H1 (cell line): ENCODE measurements around the gene PPA2. TPM values are rescaled to one million over a fixed set of nuclear protein-coding genes. Genes with fewer than 3 reads are reported as not detected.

Experiments used
- CTCF ChIA-PET: fragments of 300-600 bp; sonication (Branson Sonifier 250); formaldehyde crosslinking; loops from one replicate; lab custom pipeline; 2021; ENCODE audit not compliant: partially characterized antibody; lab: Charles Lee
- POLR2A ChIA-PET: fragments of 300-600 bp; sonication (Branson Sonifier 250); formaldehyde crosslinking; loops from one replicate; lab custom pipeline; 2021; ENCODE audit warnings: inconsistent platforms; ENCODE audit not compliant: partially characterized antibody; lab: Charles Lee
- DNase-seq, 2 experiments: peaks; one replicate each; pipeline versions ENCODE4 v3.0.0 to v3.0.0-alpha.2; 2010 to 2022; ENCODE audit warnings: low spot score in 2 of 2, low read depth in 1 of 2, mixed read lengths in 1 of 2
- FAIRE-seq: peaks from 2 replicates; lab custom pipeline; 2011; peaks lifted over from hg19 to GRCh38; lab: Jason Lieb, UNC
- H2AFZ ChIP-seq: 2 replicates; pipeline ENCODE4 v1.8.1; 2012; ENCODE audit warnings: low read length, inconsistent platforms
- H2AK5ac ChIP-seq: 2 replicates; pipeline ENCODE4 v1.6.1; 2013; ENCODE audit warnings: low read depth, low read length
- H2BK120ac ChIP-seq: replicated peaks from 2 replicates; pipeline ENCODE3; 2013; ENCODE audit warnings: low read depth, low read length, inconsistent platforms
- H2BK12ac ChIP-seq: 2 replicates; pipeline ENCODE4 v1.6.1; 2013; ENCODE audit warnings: low read depth, low read length
- H2BK15ac ChIP-seq: 2 replicates; pipeline ENCODE4 v1.6.1; 2013; ENCODE audit warnings: low read length
- H2BK20ac ChIP-seq: 2 replicates; pipeline ENCODE4 v1.6.1; 2013; ENCODE audit warnings: low read length
- H2BK5ac ChIP-seq: 2 replicates; pipeline ENCODE4 v1.6.1; 2013; ENCODE audit warnings: low read depth, low read length
- H3K14ac ChIP-seq: 2 replicates; pipeline ENCODE4 v1.6.1; 2013; ENCODE audit warnings: inconsistent platforms; ENCODE audit not compliant: insufficient read length
- H3K18ac ChIP-seq: 2 replicates; pipeline ENCODE4 v1.6.1; 2013; ENCODE audit warnings: low read length; ENCODE audit errors: extremely low read depth
- H3K23ac ChIP-seq: 2 replicates; pipeline ENCODE4 v1.6.1; 2013; ENCODE audit warnings: inconsistent platforms; ENCODE audit not compliant: insufficient read length
- H3K23me2 ChIP-seq: 2 replicates; pipeline ENCODE4 v1.6.1; 2013; ENCODE audit warnings: low read depth, low read length
- H3K27ac ChIP-seq: 2 replicates; pipeline ENCODE4 v1.6.1; 2011; ENCODE audit warnings: low read depth, low read length, inconsistent platforms
- H3K27me3 ChIP-seq, 4 experiments: replicated peaks in 1 of 4; 1 replicate in 1 of 4; 2 replicates in 3 of 4; pipeline versions ENCODE4 v1.6.1 to v1.8.1; 2011 to 2013; ENCODE audit warnings: low read length in 3 of 4, mild to moderate bottlenecking in 3 of 4, inconsistent platforms in 2 of 4, mixed read lengths in 2 of 4, moderate library complexity in 1 of 4; ENCODE audit not compliant: control insufficient read depth in 3 of 4, insufficient read depth in 3 of 4; ENCODE audit errors: extremely low read depth in 1 of 4
- H3K36me3 ChIP-seq, 4 experiments: 2 replicates each; pipeline versions ENCODE4 v1.6.1 to v1.8.1; 2011 to 2013; ENCODE audit warnings: mild to moderate bottlenecking in 4 of 4, low read length in 3 of 4, moderate library complexity in 2 of 4, control low read depth in 1 of 4, inconsistent platforms in 1 of 4; ENCODE audit not compliant: insufficient read depth in 4 of 4, control insufficient read depth in 2 of 4
- H3K4ac ChIP-seq: replicated peaks from 2 replicates; pipeline ENCODE3; 2013; ENCODE audit warnings: low read length, low read depth, mixed read lengths, inconsistent platforms; ENCODE audit not compliant: insufficient read length
- H3K4me1 ChIP-seq, 4 experiments: replicated peaks in 1 of 4; 1 replicate in 1 of 4; 2 replicates in 3 of 4; pipeline versions ENCODE4 v1.6.1 to v1.8.1; 2011 to 2013; ENCODE audit warnings: low read length in 3 of 4, inconsistent platforms in 2 of 4, mixed read lengths in 1 of 4; ENCODE audit not compliant: insufficient read depth in 4 of 4, control insufficient read depth in 3 of 4
- H3K4me2 ChIP-seq, 2 experiments: 2 replicates each; pipeline versions ENCODE4 v1.6.1 to v1.8.1; 2011 to 2013; ENCODE audit warnings: low read depth in 2 of 2, low read length in 2 of 2, control low read depth in 1 of 2, inconsistent platforms in 1 of 2, mild to moderate bottlenecking in 1 of 2; ENCODE audit not compliant: insufficient read depth in 1 of 2
- H3K4me3 ChIP-seq, 4 experiments: fragments of 200-600, 300-600 bp in 1 of 4; sonication (generic), shearing (Covaris generic), sonication (Bioruptor Twin) in 1 of 4; 2 replicates each; pipeline versions ENCODE4 v1.5.1 to v1.8.1; 2011 to 2016; ENCODE audit warnings: low read length in 4 of 4, low read depth in 3 of 4, control low read depth in 2 of 4, inconsistent platforms in 2 of 4, mild to moderate bottlenecking in 2 of 4, mixed read lengths in 1 of 4, moderate library complexity in 1 of 4; ENCODE audit not compliant: insufficient read depth in 2 of 4; ENCODE audit errors: extremely low read depth in 1 of 4
- H3K56ac ChIP-seq: replicated peaks from 2 replicates; pipeline ENCODE3; 2013; ENCODE audit warnings: low read depth, mild to moderate bottlenecking, mixed read lengths, low read length, inconsistent platforms; ENCODE audit not compliant: insufficient read length
- H3K79me1 ChIP-seq: 2 replicates; pipeline ENCODE4 v1.6.1; 2013; ENCODE audit warnings: low read depth, low read length, control low read depth
- H3K79me2 ChIP-seq, 2 experiments: 2 replicates each; pipeline versions ENCODE4 v1.6.1 to v1.8.1; 2012 to 2013; ENCODE audit warnings: low read length in 2 of 2, mild to moderate bottlenecking in 2 of 2, inconsistent platforms in 1 of 2; ENCODE audit not compliant: insufficient read depth in 2 of 2, control insufficient read depth in 1 of 2
- H3K9ac ChIP-seq, 4 experiments: replicated peaks in 1 of 4; 1 replicate in 1 of 4; 2 replicates in 3 of 4; pipeline versions ENCODE4 v1.6.1 to v1.8.1; 2011 to 2013; ENCODE audit warnings: low read depth in 3 of 4, low read length in 3 of 4, control low read depth in 2 of 4, mild to moderate bottlenecking in 2 of 4, moderate library complexity in 2 of 4, inconsistent platforms in 1 of 4; ENCODE audit errors: extremely low read depth in 1 of 4
- H3K9me3 ChIP-seq, 2 experiments: 2 replicates each; pipeline versions ENCODE4 v1.6.1 to v1.8.1; 2012 to 2013; ENCODE audit warnings: mild to moderate bottlenecking in 2 of 2, moderate library complexity in 2 of 2, control low read depth in 1 of 2, inconsistent platforms in 1 of 2, low read depth in 1 of 2, low read length in 1 of 2, mixed read lengths in 1 of 2; ENCODE audit not compliant: insufficient read depth in 2 of 2
- H4K20me1 ChIP-seq, 2 experiments: replicated peaks in 1 of 2; 2 replicates each; pipeline versions ENCODE3 to v1.8.1; 2011 to 2013; ENCODE audit warnings: inconsistent platforms in 2 of 2, low read length in 2 of 2, mild to moderate bottlenecking in 1 of 2; ENCODE audit not compliant: insufficient read depth in 2 of 2, control insufficient read depth in 1 of 2
- H4K5ac ChIP-seq: 2 replicates; pipeline ENCODE4 v1.6.1; 2013; ENCODE audit warnings: low read length, low read depth, mixed read lengths, inconsistent platforms; ENCODE audit not compliant: insufficient read length
- H4K8ac ChIP-seq: 2 replicates; pipeline ENCODE4 v1.8.0; 2013; ENCODE audit warnings: mild to moderate bottlenecking, moderate library complexity, low read length, inconsistent platforms; ENCODE audit not compliant: insufficient read depth; ENCODE audit errors: extremely low read depth
- H4K91ac ChIP-seq: replicated peaks from 2 replicates; pipeline ENCODE3; 2013; ENCODE audit warnings: low read length, mixed read lengths, inconsistent platforms; ENCODE audit not compliant: insufficient read length
- CHD2 ChIP-seq: IDR thresholded peaks from 2 replicates; pipeline ENCODE4 v1.6.1; 2012; ENCODE audit warnings: low read length, improper control_type of control experiment
- E2F6 ChIP-seq: IDR thresholded peaks from 2 replicates; pipeline ENCODE4 v1.6.1; 2012; ENCODE audit warnings: inconsistent platforms
- FOSL1 ChIP-seq: IDR thresholded peaks from 2 replicates; pipeline ENCODE4 v1.6.1; 2011; ENCODE audit warnings: mild to moderate bottlenecking, low read depth, low read length, moderate library complexity; ENCODE audit not compliant: insufficient read depth
- RFX5 ChIP-seq: IDR thresholded peaks from 2 replicates; pipeline ENCODE4 v1.6.1; 2011; ENCODE audit warnings: low read depth, low read length, improper control_type of control experiment, borderline replicate concordance
- RNF2 ChIP-seq: fragments of 200-900, 300-1000 bp; sonication (generic); IDR thresholded peaks from 2 replicates; pipeline ENCODE4 v1.7.1; 2016; ENCODE audit warnings: borderline replicate concordance, low read depth, mild to moderate bottlenecking, antibody characterized with exemption, low read length; ENCODE audit not compliant: poor library complexity, severe bottlenecking; ENCODE audit errors: missing control alignments
- WGBS, 2 experiments: shearing (Covaris generic) in 1 of 2; methylation state at CpG; one replicate each; pipeline versions ENCODE4 v1.1.6 to v1.1.7; 2013 to 2015; ENCODE audit warnings: low lambda C conversion rate in 2 of 2, mixed read lengths in 2 of 2, inconsistent platforms in 1 of 2, low coverage in 1 of 2, missing lambda C conversion rate in 1 of 2; ENCODE audit not compliant: insufficient replicate concordance in 2 of 2, insufficient coverage in 1 of 2, insufficient read length in 1 of 2; ENCODE audit errors: extremely low coverage in 1 of 2, missing lambda C conversion rate in 1 of 2; 5-methylcytosine and 5-hydroxymethylcytosine counted together
- polyA plus RNA-seq, 7 experiments: library from polyadenylated mRNA; depleted of rRNA in 3 of 7; stranded (reverse) in 5 of 7; unstranded in 2 of 7; fragments of >200 nt in 5 of 7; fragments of 200-250 nt in 2 of 7; gene quantifications; 1 replicate in 5 of 7; 2 replicates in 1 of 7; 4 replicates in 1 of 7; pipeline versions ENCODE4 v1.2.1 to v1.2.3, GENCODE V29; 2011 to 2013; ENCODE audit warnings: missing spikeins in 2 of 7, mixed read lengths in 2 of 7
- total RNA-seq: library from RNA; stranded (reverse); fragmentation: NEBNext Ultra II Directional; extraction: Animal tissue kit (Norgen Biotek cat#: 25700); gene quantifications from 2 replicates; pipeline ENCODE4 v1.2.1, GENCODE V29; 2021

The PPA2 gene
- total and polyA plus RNA-seq, 2 of the 8 experiments (the other 6 are each of a cell fraction or from before 2014, with no cell fraction given) = 24.9 to 62.7 TPM

- Histone ChIP-seq H3K4me3 (no peak overlapping the region), H4K8ac (no peak overlapping the region), H3K79me1 (no peaks in the 10 kb centered on the region), H2BK12ac (no peak overlapping the region), H3K56ac (no peak overlapping the region), H3K23me2 (no peaks in the 10 kb centered on the region), H2BK20ac (no peak overlapping the region), H2AFZ (no peak overlapping the region), H3K27me3 (no peaks in the 10 kb centered on the region), H4K5ac (no peak overlapping the region), H3K23ac (no peak overlapping the region), H3K4me2 (no peak overlapping the region), H4K20me1 (peaks cover 1 to 4% of the 10 kb centered on the region in 2 experiments), H3K9me3 (no peaks in the 10 kb centered on the region), H3K14ac (no peak overlapping the region), H3K9ac (no peak overlapping the region), H4K91ac (no peak overlapping the region), H3K27ac (no peak overlapping the region), H3K18ac (no peak overlapping the region), H3K4ac (no peak overlapping the region), H2AK5ac (no peak overlapping the region), H2BK5ac (no peak overlapping the region), H2BK15ac (no peak overlapping the region), H3K36me3 (peaks cover 0 to 7% (median 0%) of the 10 kb centered on the region in 4 experiments; a peak in 4 of 8 replicates), H2BK120ac (no peak overlapping the region), H3K79me2 (no peaks in the 10 kb centered on the region), H3K4me1 (no peaks in the 10 kb centered on the region)
- ChIA-PET CTCF (interaction anchor here (0.5 kb wide), 1 partner anchor 27 kb away, joined by 3 read pairs; no protein-coding TSS in a partner anchor), POLR2A (no interaction called here)
- FAIRE-seq (no peak), DNase-seq (no peak)
- WGBS, 2 experiments = 86% methylated on average over 2 of the region's 2 CpGs; no CpG with 5 or more reads in 1 of the 2 experiments
- TF ChIP-seq RNF2 = no peak
- no peak for TF ChIP-seq E2F6
- TF ChIP-seq FOSL1 = no peak
- TF ChIP-seq RFX5 = no peak
- no peak for TF ChIP-seq CHD2
Observed at GRCh38 chr4:105451346-105451745, 22.5 kb downstream of the PPA2 start.
